Measurements from ENCODE around the gene CLDN6. TPM values are rescaled to one million over a fixed set of nuclear protein-coding genes. Genes with fewer than 3 reads are reported as not detected.

CLDN6 gene
- total RNA-seq, 2 experiments from 2014 or later, result not detected

DNA sequence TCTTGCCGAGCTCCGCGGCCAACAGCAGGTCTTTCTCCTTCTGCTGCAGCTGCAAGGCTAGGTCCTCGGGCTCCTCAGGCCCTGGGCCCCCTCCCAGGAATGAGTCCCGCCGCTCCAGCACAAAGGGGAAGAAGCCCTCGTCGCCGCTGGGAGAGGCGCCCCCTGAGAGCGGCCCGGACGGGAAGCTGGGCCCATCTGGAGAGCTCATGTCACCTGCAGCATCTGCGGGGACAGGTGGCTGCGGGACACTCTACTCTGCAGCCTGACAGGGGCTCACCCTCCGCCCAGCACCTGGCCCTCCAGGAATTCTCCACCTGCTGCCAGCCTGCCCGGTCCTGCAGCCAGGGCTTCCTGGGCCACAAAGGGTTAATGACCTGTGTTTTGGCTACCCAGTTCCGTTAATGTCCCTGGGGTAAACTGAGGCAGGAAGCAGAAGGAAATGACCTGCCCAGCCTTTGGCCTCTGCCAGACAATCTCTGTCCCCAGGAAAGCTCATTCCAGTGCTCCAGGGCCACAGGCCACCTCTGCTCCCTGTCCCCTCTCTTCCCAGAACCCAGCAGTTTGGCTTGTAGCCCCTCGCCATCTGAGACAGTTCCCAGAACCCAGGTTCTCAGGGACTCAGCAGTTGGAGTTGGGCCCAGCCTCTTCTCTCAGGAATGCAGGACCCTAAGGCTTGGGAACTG lies 17.4 kb upstream of the CLDN6 start:
- intact Hi-C loops (cut with micrococcal nuclease; ENCODE audit: unreplicated experiment), result no loop called here
- no peak overlapping the region for H2AFZ ChIP-seq (ENCODE audit: low read length)
- no peaks in the 10 kb centered on the region for H3K79me2 ChIP-seq (ENCODE audit: insufficient read depth, low read depth, low read length)
- ChIA-PET CTCF (ENCODE audit: unreplicated experiment) (no interaction called here), POLR2A (interaction anchor here (0.6 kb wide), 1 partner anchor 12 kb away, joined by 3 read pairs; the partner anchor contains the start of genes HCFC1R1 and THOC6)
- no peaks in the 10 kb centered on the region for H3K4me1 ChIP-seq (ENCODE audit: insufficient read depth, low read length, poor library complexity, severe bottlenecking)
- no peak for DNase-seq (ENCODE audit: low spot score)
- H3K9me2 ChIP-seq (ENCODE audit: insufficient read depth, low read length), result no peaks in the 10 kb centered on the region
- H3K9me3 ChIP-seq (ENCODE audit: low read length), result no peaks in the 10 kb centered on the region
- H3K36me3 ChIP-seq (ENCODE audit: insufficient read depth, low read length), result no peaks in the 10 kb centered on the region
- TF ChIP-seq EZH2phosphoT487 (IDR thresholded peaks at IDR 0.05; ENCODE audit: borderline replicate concordance, low read depth, low read length), result no peak
- TF ChIP-seq, protein P1, sequence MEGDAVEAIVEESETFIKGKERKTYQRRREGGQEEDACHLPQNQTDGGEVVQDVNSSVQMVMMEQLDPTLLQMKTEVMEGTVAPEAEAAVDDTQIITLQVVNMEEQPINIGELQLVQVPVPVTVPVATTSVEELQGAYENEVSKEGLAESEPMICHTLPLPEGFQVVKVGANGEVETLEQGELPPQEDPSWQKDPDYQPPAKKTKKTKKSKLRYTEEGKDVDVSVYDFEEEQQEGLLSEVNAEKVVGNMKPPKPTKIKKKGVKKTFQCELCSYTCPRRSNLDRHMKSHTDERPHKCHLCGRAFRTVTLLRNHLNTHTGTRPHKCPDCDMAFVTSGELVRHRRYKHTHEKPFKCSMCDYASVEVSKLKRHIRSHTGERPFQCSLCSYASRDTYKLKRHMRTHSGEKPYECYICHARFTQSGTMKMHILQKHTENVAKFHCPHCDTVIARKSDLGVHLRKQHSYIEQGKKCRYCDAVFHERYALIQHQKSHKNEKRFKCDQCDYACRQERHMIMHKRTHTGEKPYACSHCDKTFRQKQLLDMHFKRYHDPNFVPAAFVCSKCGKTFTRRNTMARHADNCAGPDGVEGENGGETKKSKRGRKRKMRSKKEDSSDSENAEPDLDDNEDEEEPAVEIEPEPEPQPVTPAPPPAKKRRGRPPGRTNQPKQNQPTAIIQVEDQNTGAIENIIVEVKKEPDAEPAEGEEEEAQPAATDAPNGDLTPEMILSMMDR (conservative IDR thresholded peaks at IDR 0.05; ENCODE audit: low read length), result no peak
- H4K20me1 ChIP-seq (ENCODE audit: insufficient read depth, low read length), result no peaks in the 10 kb centered on the region
- H3K4me3 ChIP-seq (ENCODE audit: low read depth, low read length, poor library complexity, severe bottlenecking), result no peak overlapping the region
- BruUV-seq (replicated peaks), result no TSS peak
- H3K4me2 ChIP-seq (ENCODE audit: low read length), result no peak overlapping the region
- no peak overlapping the region for H3K27ac ChIP-seq (ENCODE audit: low read depth, low read length, poor library complexity, severe bottlenecking)

DNA sequence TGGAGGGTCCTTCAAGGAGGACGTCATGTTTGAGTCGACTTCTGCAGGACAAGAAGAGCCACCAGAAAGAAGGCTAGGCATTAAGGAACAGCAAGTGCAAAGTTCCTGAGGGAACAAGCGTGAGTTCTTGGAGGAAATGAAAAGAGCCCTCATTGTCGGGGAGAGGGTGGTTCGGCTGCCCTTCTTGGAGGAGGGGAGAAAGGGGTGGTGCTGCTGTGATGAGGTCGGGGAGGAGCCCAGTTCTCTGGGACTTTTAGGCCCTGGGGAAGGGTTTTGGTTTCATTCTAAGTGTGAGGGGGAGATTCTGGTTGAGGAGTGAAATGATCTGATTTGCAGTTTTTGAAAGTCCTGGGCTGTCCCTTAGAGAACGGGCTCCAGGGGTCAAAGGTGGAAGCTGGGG lies 14.6 kb upstream of the CLDN6 start:
- CTCF ChIA-PET (ENCODE audit: unreplicated experiment), result no interaction called here
- no peak for TF ChIP-seq EZH2phosphoT487 (IDR thresholded peaks at IDR 0.05; ENCODE audit: borderline replicate concordance, low read depth, low read length)
- TF ChIP-seq, protein P1 (conservative IDR thresholded peaks at IDR 0.05; ENCODE audit: low read length), result no peak
- no peak for DNase-seq (ENCODE audit: low spot score)
- intact Hi-C loops (cut with micrococcal nuclease; ENCODE audit: unreplicated experiment), result no loop called here
- POLR2A ChIA-PET, result no interaction called here
- peaks cover 10% of the 10 kb centered on the region for H3K4me1 ChIP-seq (ENCODE audit: insufficient read depth, low read length, poor library complexity, severe bottlenecking)
- H3K9me2 ChIP-seq (ENCODE audit: insufficient read depth, low read length), result no peaks in the 10 kb centered on the region
- no peak overlapping the region for H3K4me3 ChIP-seq (ENCODE audit: low read depth, low read length, poor library complexity, severe bottlenecking)
- no peaks in the 10 kb centered on the region; the same call in 1 of the 2 replicates for H4K20me1 ChIP-seq (ENCODE audit: insufficient read depth, low read length)
- no TSS peak for BruUV-seq (replicated peaks)
- H3K36me3 ChIP-seq (ENCODE audit: insufficient read depth, low read length), result peaks cover 3% of the 10 kb centered on the region; the same call in 1 of the 2 replicates
- H2AFZ ChIP-seq (ENCODE audit: low read length), result no peak overlapping the region
- H3K4me2 ChIP-seq (ENCODE audit: low read length), result no peak overlapping the region
- no peaks in the 10 kb centered on the region for H3K79me2 ChIP-seq (ENCODE audit: insufficient read depth, low read depth, low read length)
- no peaks in the 10 kb centered on the region for H3K9me3 ChIP-seq (ENCODE audit: low read length)
- H3K27ac ChIP-seq (ENCODE audit: low read depth, low read length, poor library complexity, severe bottlenecking), result no peak overlapping the region
